ENCODE measurements around the gene ARHGEF25.
"Not testable (repeated sequence)": the region's sequence is repeated elsewhere in the genome, so short reads cannot be mapped to it uniquely, and the experiment has no call there.

Gene ARHGEF25

GRCh38 chr12:57622293-57623245 is 11.3 kb downstream of the ARHGEF25 start:
- DNase-seq (ENCODE audit: low read depth): no peak

- no peak for DNase-seq (ENCODE audit: low read depth)
Observed at GRCh38 chr12:57623385-57623784, 12.2 kb downstream of the ARHGEF25 start.

GRCh38 chr12:57623811-57624390 is 12.7 kb downstream of the ARHGEF25 start:
- DNase-seq (ENCODE audit: low read depth): no peak

- no peak for DNase-seq (ENCODE audit: low read depth)
Observed at GRCh38 chr12:57624441-57625220, 13.4 kb downstream of the ARHGEF25 start.

GRCh38 chr12:57625261-57626032 is 14.2 kb downstream of the ARHGEF25 start:
- DNase-seq (ENCODE audit: low read depth): no peak

- DNase-seq (ENCODE audit: low read depth): no peak
Observed at GRCh38 chr12:57626111-57626920, 15.1 kb downstream of the ARHGEF25 start.

GRCh38 chr12:57626921-57627445 is 15.7 kb downstream of the ARHGEF25 start:
- no peak for DNase-seq (ENCODE audit: low read depth)

- DNase-seq (ENCODE audit: low read depth): no peak
Observed at GRCh38 chr12:57627501-57628279, 16.5 kb downstream of the ARHGEF25 start.

- DNase-seq (ENCODE audit: low read depth): no peak
Observed at GRCh38 chr12:57628280-57629191, 17.3 kb downstream of the ARHGEF25 start.

GRCh38 chr12:57629897-57630471 is 18.7 kb downstream of the ARHGEF25 start:
- no peak for DNase-seq (ENCODE audit: low read depth)

GRCh38 chr12:57630891-57631433 is 19.7 kb downstream of the ARHGEF25 start:
- DNase-seq (ENCODE audit: low read depth): no peak

- no peak for DNase-seq (ENCODE audit: low read depth)
Observed at GRCh38 chr12:57631566-57632072, 20.4 kb downstream of the ARHGEF25 start.

- peak; percentile 53 for DNase-seq (ENCODE audit: low read depth)
Observed at GRCh38 chr12:57632073-57632957, 21.1 kb downstream of the ARHGEF25 start.

- peak; percentile 68 for DNase-seq (ENCODE audit: low read depth)
Observed at GRCh38 chr12:57632958-57633840, 22.0 kb downstream of the ARHGEF25 start, which contains the start of gene B4GALNT1. B4GALNT1 (minus strand) TSS chr12:57633201; CDS start chr12:57632132, 1,069 bp downstream.

GRCh38 chr12:57636731-57637130 is 25.5 kb downstream of the ARHGEF25 start:
- DNase-seq (ENCODE audit: low read depth): not testable (repeated sequence)

GRCh38 chr12:57637364-57637763 is 26.1 kb downstream of the ARHGEF25 start:
- DNase-seq (ENCODE audit: low read depth): no peak

Data from EH (cell line).